ENCODE results near the gene PDSS2.
"Not testable (repeated sequence)": the region's sequence is repeated elsewhere in the genome, so short reads cannot be mapped to it uniquely, and the experiment has no call there.

The PDSS2 gene

DNA sequence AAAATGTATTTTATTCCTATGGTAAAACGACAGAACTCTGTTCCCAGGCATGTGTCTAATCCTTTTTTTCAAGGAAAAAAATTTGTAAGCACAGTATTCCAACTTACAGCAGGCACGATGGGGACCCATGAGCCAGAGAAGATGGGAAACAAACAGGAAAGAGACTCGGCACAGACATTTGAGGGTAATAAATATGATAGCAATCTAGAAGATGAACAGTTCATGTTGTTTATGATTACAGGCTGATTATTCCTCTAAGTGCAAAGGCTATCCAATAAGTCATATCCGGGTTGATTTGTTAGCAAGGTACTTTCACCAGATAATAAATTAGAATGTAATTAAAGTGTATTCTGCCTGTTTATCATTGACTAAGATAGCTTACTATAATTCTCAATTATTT, 43.2 kb downstream of the PDSS2 start:
- no peak for DNase-seq (ENCODE audit: low read depth)

DNA sequence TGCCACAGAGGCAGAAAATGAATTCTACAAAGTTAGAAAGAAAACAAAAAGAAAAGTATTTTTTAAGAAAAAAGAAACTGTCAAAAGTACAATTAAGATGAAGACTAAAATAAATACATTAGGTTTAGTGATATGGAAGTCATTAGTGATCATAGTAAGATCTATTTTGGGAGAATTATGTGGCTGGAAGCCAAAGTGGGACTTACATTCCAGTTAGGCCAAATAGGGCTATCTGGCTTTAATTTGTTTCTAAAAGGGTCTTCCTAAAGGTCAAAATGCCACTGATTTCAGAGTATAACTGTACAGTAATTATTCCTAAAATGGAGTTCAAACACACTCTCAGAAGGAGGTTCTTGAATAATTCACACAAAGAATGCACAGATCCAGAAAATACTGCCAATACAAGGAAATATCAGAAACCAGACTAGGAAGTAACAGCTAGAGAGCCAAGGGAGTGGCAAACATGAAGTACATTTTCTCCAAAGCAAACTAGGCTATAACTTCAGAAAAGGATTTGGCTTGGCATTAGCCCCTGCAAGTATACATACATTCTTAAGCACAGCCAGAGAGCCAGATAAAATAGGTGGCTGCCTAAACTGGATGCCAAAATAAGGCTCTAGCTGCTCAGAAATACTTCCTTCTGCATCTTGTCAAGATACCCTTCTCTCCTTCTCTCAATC, 45.3 kb downstream of the PDSS2 start:
- DNase-seq (ENCODE audit: low read depth): no peak

DNA sequence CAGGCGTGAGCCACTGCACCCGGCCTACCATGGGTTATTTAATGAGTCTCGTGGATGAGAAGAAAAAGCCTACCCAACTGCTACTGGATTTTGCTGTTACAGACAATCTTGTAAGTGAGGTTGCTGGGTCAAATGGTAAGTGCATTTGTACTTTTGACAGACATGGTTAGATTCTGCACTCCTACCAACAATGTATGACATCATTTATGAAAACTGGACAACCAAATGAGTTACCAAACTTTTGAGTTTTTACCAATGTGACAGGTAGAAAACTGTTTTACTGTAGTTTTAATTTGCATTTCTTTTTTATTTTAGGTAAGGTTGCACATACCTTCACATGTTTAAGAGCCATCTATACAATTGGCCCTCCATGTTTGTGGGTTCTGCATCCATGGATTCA, 48.2 kb downstream of the PDSS2 start:
- DNase-seq (ENCODE audit: low read depth): no peak

DNA sequence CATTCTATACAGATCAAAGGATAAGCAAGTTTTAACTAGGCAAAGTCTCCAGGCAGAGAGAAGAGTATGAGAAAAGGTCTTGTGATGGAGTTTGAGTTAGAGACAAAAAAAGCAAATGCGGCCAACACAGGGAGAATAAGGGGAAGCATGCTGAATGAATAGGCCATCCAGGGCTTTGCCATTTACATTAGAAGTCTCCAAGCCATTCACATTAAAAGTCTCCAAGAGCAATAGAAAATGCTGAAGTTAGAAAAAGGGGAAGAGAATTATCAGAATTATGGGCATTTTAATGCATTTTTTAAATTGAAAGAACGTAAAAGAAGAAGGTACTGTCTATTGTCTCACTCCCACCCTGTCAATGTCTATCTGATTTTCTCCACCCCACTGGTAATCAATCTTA, 49.4 kb downstream of the PDSS2 start:
- no peak for DNase-seq (ENCODE audit: low read depth)

DNA sequence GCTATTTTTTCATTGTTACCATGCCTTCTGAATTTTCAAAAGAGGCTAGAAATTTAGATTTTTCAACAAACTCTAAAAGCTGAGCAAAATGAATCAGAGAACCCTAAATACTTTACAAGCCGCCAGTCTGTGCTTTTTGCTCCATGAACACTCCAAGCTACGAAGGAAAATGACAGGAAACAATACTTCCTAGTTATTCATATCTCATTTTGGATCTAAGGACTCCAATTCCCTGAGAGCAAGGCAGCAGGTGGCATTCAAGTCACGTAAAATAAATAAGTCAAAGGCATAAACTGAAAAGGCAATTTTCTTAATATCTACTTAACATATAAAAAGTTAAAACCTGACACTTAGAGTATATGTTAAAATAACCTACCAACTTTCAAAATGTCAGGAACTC, 50.6 kb downstream of the PDSS2 start:
- DNase-seq (ENCODE audit: low read depth): no peak

DNA sequence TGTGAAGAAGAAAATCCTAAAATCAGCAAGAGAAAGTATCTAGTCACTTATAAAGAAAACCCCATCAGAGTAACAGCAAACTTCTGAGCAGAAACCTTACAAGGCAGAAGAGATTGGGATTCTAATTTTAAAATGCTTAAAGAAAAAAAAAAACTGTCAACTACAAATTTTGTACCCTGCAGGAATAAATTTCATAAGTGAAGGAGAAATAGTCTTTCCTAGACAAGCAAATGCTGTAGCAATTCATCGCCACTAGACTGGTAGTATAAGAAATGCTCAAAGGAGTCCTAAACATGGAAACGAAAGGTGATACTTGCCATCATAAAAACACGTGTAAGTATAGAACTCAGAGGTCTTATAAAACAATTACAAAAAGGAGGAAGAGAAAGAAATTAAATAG, 54.4 kb downstream of the PDSS2 start:
- DNase-seq (ENCODE audit: low read depth): no peak

DNA sequence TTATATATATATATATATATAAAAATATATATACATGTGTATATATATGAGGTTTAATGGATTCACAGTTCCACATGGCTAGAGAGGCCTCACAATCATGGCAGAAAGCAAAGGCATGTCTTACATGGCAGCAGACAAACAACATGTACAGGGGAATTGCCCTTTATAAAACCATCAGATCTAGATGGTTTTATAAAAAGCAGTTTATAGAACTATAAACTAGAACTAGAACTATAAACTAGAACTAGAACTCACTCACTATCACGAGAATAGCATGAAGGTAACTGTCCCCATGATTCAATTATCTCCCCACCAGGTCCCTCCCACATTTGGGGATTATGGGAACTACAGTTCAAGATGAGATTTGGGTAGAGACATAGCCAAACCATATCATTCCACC, 56.8 kb downstream of the PDSS2 start:
- DNase-seq (ENCODE audit: low read depth): no peak

DNA sequence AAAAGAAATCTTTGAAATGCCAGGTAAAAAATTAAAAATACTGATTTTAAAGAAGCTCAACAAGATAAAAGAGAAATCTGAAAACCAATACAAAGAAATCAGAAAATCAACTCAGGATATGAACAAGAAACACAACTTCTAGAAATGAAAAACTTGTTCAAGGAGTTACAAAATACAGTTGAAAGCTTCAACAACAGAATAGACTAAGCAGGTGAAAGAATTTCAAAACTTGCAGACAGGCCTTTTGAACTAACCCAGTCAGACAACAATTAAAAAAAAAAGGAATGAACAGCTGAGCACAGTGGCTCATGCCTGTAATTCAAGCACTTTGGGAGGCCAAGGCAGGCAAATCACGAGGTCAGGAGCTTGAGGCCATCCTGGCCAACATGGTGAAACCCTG, 57.8 kb downstream of the PDSS2 start:
- DNase-seq (ENCODE audit: low read depth): no peak

DNA sequence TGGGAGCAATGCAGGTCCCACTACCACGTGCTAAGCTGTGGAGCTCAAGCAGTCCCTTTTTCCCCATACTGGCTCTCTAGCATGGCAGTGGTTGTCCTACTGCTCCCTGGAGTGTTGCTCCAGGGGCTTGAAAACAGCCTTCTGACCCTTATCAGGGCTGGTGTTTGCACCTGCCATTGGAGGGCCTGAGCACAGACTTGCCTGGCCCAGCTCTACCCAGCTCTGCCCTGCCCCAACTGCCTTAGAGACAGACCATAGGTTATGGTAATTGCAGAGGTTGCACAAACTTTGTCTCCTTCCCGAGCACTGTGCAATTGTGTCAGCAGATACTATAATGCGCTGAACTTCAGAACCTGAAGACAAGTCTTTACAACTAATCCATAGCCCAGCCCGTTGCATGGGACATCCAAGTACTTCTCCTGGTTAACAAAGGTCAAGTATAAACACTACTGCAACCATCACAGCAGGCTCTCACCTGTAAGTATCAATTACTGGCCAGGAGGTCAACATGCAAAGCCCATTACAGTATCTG, 58.7 kb downstream of the PDSS2 start:
- no peak for DNase-seq (ENCODE audit: low read depth)

DNA sequence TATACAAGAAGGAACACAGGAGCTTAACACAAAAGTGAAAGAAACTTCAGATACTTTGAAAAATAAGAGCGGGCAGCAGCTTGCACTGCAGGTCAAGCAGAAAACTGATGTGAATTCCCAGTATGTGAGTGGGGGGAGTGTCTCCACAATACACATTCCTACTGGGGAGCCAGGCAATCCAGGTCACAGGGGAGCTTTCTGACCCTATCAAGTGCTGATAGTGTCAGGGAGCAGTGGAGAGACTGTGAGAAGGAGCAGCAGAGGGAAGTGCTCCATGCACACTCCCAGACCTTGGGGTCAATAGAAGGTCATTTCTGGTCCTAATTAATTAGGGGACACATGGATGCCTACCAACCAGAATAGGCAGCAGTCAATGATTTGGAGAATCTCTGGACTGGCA, 59.4 kb downstream of the PDSS2 start:
- no peak for DNase-seq (ENCODE audit: low read depth)

DNA sequence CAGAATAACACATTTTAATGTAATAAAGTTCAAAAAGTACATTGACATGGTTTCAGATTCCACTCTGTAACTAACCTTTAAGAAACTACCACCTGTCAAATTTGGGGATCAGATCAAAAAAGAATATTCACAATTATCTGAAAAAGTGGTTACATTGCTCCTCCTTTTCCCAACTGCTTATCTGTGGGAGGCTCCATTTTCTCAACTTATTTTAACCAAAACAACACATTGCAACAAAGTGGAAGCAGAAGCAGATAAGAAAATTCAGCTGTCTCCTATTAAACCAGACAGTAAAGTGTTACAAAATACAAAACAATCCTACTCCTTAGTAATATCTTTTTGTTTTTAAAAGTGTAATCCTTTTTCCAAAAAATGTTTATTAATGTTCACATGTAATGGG, 61.4 kb downstream of the PDSS2 start:
- DNase-seq (ENCODE audit: low read depth): no peak

DNA sequence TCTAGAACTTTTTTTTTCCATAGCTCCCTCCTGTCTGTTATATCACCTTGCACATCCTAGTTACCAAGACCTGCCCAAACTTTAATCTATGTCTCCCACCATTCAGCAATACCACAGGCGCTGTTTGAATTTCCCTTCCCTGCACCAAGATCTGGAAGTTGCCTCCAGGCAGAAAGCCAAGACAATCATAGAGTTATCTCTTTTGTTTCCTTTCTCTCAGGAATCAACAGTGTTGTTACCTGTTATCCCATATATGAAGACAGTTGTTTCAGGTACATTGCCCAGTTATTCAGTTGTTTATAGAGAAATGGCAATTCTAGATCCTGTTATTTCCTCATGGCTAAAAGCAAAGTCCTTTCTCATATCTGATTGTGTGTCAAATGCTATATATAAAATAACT, 63.2 kb downstream of the PDSS2 start:
- DNase-seq (ENCODE audit: low read depth): no peak

DNA sequence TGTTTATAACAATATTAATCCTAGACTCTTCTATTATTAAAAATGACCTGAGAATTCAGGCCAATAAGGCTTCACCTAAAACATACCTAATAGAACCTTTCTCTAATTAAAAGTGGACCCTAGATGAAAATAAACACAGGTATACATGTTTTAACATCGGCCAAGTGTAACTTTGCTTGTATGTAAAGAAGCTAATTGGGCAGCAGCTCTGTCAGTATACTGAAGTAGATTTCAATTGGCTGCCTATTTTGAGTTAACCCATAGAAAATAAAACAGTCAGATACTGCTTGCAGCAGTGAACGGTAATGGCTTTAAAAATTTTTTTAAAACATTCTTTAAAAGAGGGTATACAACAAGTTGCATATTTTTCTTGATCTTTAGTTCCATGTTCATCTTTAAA, 67.3 kb downstream of the PDSS2 start:
- DNase-seq (ENCODE audit: low read depth): no peak

DNA sequence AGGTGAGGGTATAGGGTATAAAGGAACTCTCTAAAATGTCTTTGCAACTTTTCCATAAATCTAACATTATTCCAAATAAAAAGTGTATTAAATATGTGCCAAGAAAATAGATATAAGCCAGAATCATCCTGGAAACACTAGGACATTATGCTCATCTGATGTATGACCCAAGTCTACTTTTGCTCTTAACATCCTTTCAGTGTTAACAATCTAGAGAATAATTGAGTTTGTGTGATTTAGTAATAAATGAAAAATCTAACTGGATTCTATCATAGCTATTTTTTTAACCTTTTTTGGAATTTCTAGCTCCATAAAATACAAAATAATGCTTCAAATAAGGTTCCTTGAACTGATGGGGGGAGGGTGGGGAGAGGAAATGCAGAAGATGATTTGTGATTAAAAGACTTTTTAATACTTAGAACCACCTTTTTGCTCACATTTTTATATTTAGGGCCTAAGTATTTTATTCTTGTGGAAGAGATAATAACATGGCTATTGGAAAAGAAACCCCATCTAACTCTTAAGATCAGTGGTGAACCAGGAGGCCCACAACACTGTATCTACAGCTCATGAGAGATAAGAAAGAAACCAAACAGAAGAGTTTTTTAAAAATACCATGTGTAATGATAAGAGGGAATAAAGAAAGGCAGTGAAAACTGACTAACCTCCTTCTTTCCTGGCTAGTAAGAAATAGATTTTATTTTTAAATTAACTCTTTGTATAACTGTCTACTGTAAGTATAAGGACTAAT, 68.5 kb downstream of the PDSS2 start:
- DNase-seq (ENCODE audit: low read depth): no peak

DNA sequence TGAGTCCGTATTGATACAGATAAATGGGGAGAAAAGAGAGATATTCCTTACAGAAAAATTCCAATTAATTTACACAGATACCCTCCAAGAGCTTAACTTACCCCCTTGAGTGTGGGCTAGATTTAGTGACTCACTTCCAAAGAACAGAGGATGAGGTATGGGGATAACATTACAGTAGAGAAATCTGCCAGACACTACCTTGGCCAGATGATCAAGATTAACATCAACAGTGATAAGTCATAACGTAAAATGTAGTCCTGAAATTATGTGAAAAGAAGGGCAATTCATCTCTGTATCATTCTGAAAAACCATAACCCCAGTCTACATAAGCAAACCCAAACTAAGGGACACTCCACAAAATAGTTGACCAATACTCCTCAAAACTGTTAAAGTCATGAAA, 69.3 kb downstream of the PDSS2 start:
- no peak for DNase-seq (ENCODE audit: low read depth)

DNA sequence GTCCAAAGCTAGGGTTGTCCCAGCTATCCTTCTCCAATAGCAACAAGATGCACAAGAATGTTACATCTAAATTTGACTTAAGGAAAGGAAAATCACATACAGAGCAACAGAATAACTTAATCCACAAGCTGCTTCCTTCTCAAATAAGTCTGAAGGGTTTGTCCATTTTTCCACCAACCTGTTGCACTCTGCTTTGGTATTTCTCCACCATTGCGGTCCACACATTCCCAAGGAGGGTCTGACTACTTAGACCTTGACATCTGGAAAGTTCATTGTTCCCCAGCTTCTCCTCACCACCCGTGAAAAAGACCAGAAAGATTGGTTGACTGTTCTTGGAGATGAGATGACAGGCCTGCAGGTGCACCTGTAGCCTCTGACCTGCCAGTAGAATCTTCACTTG, 72.5 kb downstream of the PDSS2 start:
- no peak for DNase-seq (ENCODE audit: low read depth)

DNA sequence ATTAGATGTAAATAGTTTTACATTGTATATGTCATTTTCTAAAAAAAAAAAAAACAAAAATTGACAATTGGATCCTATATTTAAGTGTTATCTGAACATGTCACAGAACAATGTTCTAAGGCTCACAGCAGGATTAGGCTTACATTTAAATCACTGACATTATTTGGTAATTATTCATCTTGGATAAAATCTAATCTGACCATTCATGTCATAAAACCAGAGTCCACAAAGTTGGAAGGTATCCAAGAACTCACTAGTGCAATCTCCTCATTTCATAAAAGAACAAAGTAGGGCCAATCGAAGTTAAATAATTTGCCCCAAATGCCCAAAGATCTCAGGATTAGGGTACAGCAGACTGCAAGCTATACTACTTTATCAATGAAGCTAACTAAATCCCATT, 73.0 kb downstream of the PDSS2 start:
- no peak for DNase-seq (ENCODE audit: low read depth)

DNA sequence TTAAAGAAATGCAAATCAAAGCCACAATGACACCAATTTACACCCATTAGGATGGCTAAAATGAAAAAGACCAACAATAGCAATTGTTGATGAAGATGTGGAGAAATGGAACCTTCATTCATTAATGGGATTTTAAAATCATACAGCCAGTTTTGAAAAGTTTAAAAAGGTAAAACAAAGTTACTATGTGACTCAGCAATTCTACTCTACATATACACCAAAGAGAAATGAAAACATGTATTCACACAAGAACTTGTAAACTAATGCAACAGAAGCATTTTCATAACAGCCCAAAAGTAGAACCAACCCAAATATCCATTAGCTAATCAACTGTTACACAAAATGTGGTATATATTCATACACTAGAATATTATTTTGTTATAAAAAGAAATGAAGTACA, 75.7 kb downstream of the PDSS2 start:
- DNase-seq (ENCODE audit: low read depth): no peak

DNA sequence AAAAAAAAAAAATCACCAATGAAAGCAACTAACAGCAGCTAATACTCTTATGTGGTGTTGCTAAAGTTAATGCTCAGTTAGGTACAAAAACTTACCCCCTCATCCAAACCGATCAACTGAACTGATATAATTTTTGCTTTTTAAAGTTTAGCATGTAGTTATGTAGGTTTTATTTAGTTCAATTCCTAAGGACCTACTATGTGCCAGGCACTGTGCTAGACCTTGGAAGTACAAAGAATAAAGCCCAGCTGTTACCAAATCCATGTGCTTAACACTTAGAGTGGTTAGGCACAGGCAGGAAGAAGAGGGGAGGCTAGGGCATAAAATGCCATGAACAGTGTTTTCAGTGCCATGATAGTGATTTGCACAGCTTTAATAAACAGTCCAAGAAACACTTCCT, 85.1 kb downstream of the PDSS2 start:
- DNase-seq (ENCODE audit: low read depth): no peak

DNA sequence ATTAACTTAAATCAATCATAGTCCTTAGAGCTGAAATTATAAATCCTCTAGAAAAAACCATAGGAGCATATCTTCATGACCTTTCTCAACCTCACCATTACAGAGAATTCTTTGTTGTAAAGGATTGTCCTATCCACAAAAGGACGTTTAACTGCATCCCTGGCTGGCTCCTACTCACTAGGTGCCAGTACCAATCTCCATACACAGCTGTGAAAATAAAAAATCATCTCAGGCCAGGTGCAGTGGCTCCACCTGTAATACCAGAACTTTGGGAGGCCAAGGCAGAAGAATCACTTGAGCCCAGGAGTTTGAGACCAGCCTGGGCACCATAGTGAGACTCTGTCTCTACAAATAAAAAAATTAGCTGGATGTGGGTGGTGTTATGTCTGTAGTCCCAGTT, 89.9 kb downstream of the PDSS2 start:
- DNase-seq (ENCODE audit: low read depth): no peak

DNA sequence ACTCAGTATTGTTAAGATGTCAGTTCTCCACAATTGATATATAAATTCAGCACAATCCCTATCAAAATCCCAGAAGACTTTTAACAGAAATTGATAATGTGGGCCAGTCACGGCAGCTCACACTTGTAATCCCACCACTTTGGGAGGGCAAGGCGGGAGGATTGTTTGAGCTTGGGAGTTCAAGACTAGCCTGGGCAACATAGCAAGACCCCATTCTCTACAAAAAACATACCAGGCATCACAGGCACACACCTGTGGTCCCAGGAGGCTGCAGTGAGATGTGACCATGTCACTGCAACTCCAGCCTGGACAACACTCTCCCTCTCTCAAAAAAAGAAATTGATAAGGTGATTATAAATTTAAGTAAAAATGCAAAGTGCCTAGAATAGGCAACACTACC, 90.9 kb downstream of the PDSS2 start:
- no peak for DNase-seq (ENCODE audit: low read depth)

DNA sequence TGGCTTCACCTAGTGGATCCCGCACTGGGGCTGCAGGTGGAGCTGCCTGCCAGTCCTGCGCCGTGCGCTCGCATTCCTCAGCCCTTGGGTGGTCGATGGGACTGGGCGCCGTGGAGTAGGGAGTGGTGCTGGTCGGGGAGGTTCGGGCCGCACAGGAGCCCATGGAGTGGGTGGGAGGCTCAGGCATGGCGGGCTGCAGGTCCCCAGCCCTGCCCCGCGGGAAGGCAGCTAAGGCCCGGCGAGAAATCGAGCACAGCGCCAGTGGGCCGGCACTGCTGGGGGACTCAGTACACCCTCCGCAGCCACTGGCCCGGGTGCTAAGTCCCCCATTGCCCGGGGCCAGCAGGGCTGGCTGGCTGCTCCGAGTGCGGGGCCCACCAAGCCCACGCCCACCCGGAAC, 95.2 kb downstream of the PDSS2 start:
- DNase-seq (ENCODE audit: low read depth): not testable (repeated sequence)

DNA sequence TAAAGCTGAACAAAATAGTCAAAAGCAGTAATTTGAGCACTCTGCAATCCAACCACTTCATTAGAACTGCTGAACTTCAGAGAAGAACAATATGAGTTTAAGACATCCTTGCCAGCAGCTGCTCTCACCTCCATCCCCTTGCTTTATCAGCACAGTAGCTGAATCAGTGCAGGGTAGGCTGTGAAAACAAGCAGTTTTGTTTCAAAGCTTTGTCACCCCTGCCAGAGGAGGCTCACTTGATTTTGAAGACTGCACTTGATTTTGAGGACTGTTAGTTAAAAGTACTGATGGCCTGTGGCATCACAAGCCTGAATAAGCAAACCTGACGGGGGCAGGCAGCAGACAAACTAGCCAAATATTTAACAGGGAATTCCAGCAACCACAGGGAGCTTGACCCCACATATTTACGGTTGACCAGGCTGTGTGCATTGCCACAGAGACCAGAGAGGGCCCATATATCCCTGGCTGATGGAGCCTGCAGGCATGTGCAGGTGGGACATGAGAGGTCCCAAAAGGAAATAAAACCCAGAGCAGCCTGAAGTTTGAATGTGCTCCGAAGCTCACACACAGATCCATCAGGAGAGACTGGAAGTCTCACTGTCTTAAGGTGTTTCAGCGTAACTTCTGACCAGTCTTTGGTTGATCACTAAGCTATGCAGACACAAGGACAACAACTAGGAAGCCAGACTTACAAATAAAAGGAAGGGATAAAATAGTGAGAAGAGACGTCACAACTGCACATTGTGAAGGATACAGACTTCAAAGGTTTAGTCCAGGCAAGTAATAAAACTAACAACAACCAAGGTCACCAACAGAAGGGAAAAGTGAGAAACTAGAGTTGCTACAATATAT, 97.4 kb downstream of the PDSS2 start:
- peak; percentile 21 for DNase-seq (ENCODE audit: low read depth)

Data from GM04503 (cell line).